GM20000 (cell line): Measurements from ENCODE around the gene GPATCH8.

ENCODE experiments used
- DNase-seq: peaks from one replicate; pipeline ENCODE4 v3.0.0; 2012; ENCODE audit warnings: low spot score
- CTCF ChIP-seq: IDR thresholded peaks from 2 replicates; pipeline ENCODE4 v1.5.1; 2012; ENCODE audit warnings: mild to moderate bottlenecking, control low read depth; ENCODE audit errors: extremely low read depth, missing control alignments

The GPATCH8 gene

GRCh38 chr17:44414394-44415155 lies 88.6 kb downstream of the GPATCH8 start:
- TF ChIP-seq CTCF = no peak
- DNase-seq = no peak

GRCh38 chr17:44409309-44410028 lies 93.7 kb downstream of the GPATCH8 start:
- TF ChIP-seq CTCF = no peak
- DNase-seq = no peak

- TF ChIP-seq CTCF = no peak
- peak; percentile 41 for DNase-seq
Observed at GRCh38 chr17:44408786-44409185, 94.4 kb downstream of the GPATCH8 start.

- no peak for TF ChIP-seq CTCF
Observed at GRCh38 chr17:44402564-44403172, 100.5 kb downstream of the GPATCH8 start.

GRCh38 chr17:44400226-44400847 lies 102.9 kb downstream of the GPATCH8 start:
- no peak for DNase-seq
- peak; percentile 52 for TF ChIP-seq CTCF

More at GRCh38 chr17:44402564-44403172, 100.5 kb downstream of the GPATCH8 start:
- no peak for DNase-seq

- DNase-seq = no peak
- no peak for TF ChIP-seq CTCF
Observed at GRCh38 chr17:44398692-44399691, 104.2 kb downstream of the GPATCH8 start.
